ENCODE results near the gene HUS1B.

DNA sequence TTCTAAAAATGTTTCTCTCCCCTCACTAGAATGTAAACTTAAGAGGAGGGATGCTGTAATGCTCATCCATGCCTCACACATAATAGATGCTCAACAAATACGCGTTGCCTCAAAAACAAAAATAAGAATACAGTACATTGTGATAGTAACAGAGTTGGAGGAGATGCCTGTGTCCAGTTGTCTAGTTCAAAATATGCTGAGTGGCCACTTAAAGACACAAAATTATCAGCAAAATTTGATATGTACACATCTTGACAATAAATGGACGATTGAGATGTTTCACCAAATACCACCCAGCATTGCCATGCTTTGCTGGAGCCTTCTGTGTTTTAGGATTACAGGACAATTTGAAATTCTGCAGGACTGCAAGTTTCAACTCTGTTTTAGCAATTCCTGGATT lies 43.6 kb upstream of the HUS1B start:
- TF ChIP-seq, protein P1, sequence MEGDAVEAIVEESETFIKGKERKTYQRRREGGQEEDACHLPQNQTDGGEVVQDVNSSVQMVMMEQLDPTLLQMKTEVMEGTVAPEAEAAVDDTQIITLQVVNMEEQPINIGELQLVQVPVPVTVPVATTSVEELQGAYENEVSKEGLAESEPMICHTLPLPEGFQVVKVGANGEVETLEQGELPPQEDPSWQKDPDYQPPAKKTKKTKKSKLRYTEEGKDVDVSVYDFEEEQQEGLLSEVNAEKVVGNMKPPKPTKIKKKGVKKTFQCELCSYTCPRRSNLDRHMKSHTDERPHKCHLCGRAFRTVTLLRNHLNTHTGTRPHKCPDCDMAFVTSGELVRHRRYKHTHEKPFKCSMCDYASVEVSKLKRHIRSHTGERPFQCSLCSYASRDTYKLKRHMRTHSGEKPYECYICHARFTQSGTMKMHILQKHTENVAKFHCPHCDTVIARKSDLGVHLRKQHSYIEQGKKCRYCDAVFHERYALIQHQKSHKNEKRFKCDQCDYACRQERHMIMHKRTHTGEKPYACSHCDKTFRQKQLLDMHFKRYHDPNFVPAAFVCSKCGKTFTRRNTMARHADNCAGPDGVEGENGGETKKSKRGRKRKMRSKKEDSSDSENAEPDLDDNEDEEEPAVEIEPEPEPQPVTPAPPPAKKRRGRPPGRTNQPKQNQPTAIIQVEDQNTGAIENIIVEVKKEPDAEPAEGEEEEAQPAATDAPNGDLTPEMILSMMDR (conservative IDR thresholded peaks at IDR 0.05; ENCODE audit: low read depth in 2 of 2) = no peak
- TF ChIP-seq POLR2AphosphoS5 (IDR thresholded peaks at IDR 0.05; ENCODE audit: low read depth) (no peak), EZH2 (IDR thresholded peaks at IDR 0.05; ENCODE audit: low read depth, unreplicated experiment) (no peak), STAT1 (IDR thresholded peaks at IDR 0.05; ENCODE audit: unreplicated experiment) (no peak), REST (IDR thresholded peaks at IDR 0.05; ENCODE audit: unreplicated experiment) (no peak), EZH2phosphoT487 (IDR thresholded peaks at IDR 0.05; ENCODE audit: unreplicated experiment) (no peak), NANOG (IDR thresholded peaks at IDR 0.05; ENCODE audit: borderline replicate concordance) (no peak), ZNF114 (CRISPR knock-in tag; IDR thresholded peaks at IDR 0.05) (no peak), JUNB (IDR thresholded peaks at IDR 0.05; ENCODE audit: unreplicated experiment) (no peak)
